WTC11 (cell line): ENCODE results near the gene NPTN.

Experiments used
- NR1H2 ChIP-seq: sonication (generic); formaldehyde crosslinking; IDR thresholded peaks from 2 replicates; pipeline ENCODE4 v1.9.0; 2021; ENCODE audit warnings: mild to moderate bottlenecking, moderate library complexity, missing genetic modification reagents
- NR3C1 ChIP-seq: sonication (generic); formaldehyde crosslinking; conservative IDR thresholded peaks from 2 replicates; pipeline ENCODE4 v1.8.1; 2023; ENCODE audit warnings: low read depth, mild to moderate bottlenecking, missing genetic modification reagents
- PRDM15 ChIP-seq: sonication (generic); formaldehyde crosslinking; IDR thresholded peaks from 2 replicates; pipeline ENCODE4 v1.8.0; 2022; ENCODE audit warnings: missing genetic modification reagents
- ZBTB21 ChIP-seq: sonication (generic); formaldehyde crosslinking; IDR thresholded peaks from 2 replicates; pipeline ENCODE4 v1.8.1; 2023; ENCODE audit warnings: mild to moderate bottlenecking, missing genetic modification reagents, borderline replicate concordance
- ZNF232 ChIP-seq: sonication (generic); formaldehyde crosslinking; IDR thresholded peaks from 2 replicates; pipeline ENCODE4 v1.8.0; 2022; ENCODE audit warnings: mild to moderate bottlenecking, missing genetic modification reagents
- ZNF512 ChIP-seq: sonication (generic); formaldehyde crosslinking; IDR thresholded peaks from 2 replicates; pipeline ENCODE4 v1.8.1; 2022; ENCODE audit warnings: missing genetic modification reagents, borderline replicate concordance
- TF ChIP-seq, protein P1 (sequence below): sonication (generic); formaldehyde crosslinking; IDR thresholded peaks from 2 replicates; pipeline ENCODE4 v1.8.0; 2022; ENCODE audit warnings: mild to moderate bottlenecking, missing genetic modification reagents

DNA sequence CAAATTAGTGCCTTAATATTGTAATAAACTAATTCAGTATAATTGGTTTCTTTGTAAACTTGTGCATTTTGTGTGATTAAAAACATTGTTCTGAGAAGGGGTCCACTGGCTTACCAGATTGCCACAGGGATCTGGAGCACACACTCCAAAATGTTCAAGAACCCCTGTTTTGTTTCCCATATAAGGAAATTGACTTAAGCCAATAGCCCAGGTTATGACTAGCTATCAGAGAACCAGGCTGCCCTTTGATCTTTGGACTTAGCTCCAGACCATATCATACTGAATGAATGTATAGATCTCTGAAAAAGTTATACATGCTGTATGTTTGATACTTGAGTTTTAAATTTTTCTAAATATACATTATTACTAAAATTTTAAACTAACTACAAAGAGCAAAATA lies 91.7 kb downstream of the NPTN start:
- TF ChIP-seq, protein P1, sequence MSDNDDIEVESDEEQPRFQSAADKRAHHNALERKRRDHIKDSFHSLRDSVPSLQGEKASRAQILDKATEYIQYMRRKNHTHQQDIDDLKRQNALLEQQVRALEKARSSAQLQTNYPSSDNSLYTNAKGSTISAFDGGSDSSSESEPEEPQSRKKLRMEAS (CRISPR knock-in tag), result no peak
- TF ChIP-seq NR3C1 (no peak), ZNF512 (CRISPR knock-in tag) (no peak), ZBTB21 (no peak), PRDM15 (no peak), NR1H2 (CRISPR knock-in tag) (no peak), ZNF232 (no peak)
